ENCODE results near the gene NUCB1. TPM values are rescaled to one million over a fixed set of nuclear protein-coding genes. Genes with fewer than 3 reads are reported as not detected.
"Not testable (repeated sequence)": the region's sequence is repeated elsewhere in the genome, so short reads cannot be mapped to it uniquely, and the experiment has no call there.

The NUCB1 gene
- polyA plus RNA-seq, 3 donors from 2014 or later: 76.7 to 219 (median 89.7) TPM

DNA sequence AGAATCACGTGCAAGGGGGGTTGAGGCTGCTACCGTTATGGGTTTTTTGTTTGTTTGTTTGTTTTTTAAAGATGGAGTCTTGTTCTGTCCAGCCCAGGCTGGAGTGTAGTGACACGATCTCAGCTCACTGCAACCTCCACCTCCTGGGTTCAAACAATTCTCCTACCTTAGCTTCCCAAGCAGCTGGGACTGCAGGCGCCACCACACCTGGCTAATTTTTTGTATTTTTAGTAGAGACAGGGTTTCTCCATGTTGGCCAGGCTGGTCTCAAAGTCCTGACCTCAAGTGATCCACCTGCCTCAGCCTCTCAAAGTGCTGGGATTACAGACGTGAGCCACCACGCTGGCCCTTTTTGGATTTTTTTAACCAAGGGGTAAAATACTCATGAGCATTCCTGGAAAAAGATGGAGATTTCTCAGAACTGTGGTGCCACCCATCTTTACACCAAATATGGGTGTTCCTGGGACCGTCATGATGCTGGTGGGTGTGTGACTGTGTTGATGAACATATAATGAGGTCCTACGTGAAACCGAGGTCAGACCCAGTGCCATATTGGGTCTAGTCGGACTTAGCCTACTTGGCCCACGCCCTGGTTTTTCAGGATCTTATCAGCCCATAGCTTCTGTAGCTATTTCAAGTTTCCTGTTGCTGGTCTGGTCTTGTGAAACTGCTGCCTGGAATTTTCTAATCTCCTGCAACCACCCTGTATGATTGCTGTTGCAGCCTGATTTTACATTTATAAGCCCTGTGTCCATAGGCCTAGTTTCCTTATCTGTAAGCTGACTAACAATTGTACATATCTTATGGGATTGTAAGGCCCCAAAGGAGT lies 21.7 kb upstream of the NUCB1 start:
- Mint-ChIP-seq H3K27me3 (ENCODE audit: low read depth in 3 of 3) (peaks cover 17 to 52% (median 39%) of the 10 kb centered on the region in 3 donors), H3K9me3 (peaks cover 0 to 2% (median 0%) of the 10 kb centered on the region in 6 donors), H3K4me3 (no peak overlapping the region), H3K36me3 (peaks cover 13 to 20% (median 17%) of the 10 kb centered on the region in 3 donors), H3K4me1 (peaks cover 28% of the 10 kb centered on the region in 2 donors), H3K27ac (peak overlapping the region in 5 of 6 donors; percentile 12 to 72 (median 40))
- peak in 2 of 3 donors; percentile 28 to 32 for DNase-seq

DNA sequence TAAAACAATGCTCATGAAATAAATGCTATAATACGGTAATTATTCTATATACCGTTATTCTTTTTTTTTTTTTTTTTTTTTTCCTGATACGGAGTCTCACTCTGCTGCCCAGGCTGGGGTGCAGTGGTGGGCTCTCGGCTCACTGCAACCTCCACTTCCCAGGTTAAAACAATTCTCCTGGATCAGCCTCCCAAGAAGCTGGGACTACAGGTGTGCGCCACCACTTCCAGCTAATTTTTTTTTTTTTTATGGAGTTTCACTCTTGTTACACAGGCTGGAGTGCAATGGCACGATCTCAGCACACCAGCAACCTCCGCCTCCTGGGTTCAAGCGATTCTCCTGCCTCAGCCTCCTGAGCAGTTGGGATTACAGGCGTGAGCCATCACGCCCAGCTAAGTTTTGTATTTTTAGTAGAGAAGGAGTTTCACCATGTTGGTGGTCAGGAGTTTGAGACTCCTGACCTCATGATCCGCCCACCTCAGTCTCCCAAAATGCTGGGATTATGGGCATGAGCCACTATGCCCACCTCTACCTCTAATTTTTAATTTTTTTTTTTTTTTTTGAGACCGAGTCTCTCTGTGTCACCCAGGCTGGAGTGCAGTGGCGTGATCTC lies 21.0 kb upstream of the NUCB1 start:
- Mint-ChIP-seq H3K27ac (peak overlapping the region in 1 of 6 donors; percentile 25), H3K36me3 (peaks cover 8 to 17% (median 13%) of the 10 kb centered on the region in 3 donors), H3K9me3 (no peaks in the 10 kb centered on the region), H3K27me3 (ENCODE audit: low read depth in 3 of 3) (peaks cover 12 to 45% (median 32%) of the 10 kb centered on the region in 3 donors), H3K4me3 (no peak overlapping the region), H3K4me1 (peaks cover 21% of the 10 kb centered on the region in 2 donors)
- DNase-seq: no peak

DNA sequence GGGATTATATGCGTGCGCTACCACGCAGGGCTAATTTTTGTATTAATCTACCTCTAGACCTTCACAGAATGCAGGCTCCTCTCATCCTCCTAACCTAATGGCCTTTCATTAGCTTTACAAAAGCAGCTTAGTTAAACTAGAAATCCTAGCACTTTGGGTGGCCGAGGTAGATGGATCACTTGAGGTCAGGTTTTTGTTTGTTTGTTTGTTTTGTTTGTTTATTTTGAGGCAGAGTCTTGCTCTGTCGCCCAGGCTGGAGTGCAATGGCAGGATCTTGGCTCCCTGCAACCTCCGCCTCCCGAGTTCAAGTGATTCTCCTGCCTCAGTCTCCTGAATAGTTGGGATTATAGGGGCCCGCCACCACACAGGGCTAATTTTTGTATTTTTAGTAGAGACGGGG lies 20.4 kb upstream of the NUCB1 start:
- Mint-ChIP-seq H3K27me3 (ENCODE audit: low read depth in 3 of 3) (peaks cover 12 to 39% (median 26%) of the 10 kb centered on the region in 3 donors), H3K36me3 (peaks cover 4 to 13% (median 13%) of the 10 kb centered on the region in 3 donors), H3K4me1 (peaks cover 15% of the 10 kb centered on the region in 2 donors)
- DNase-seq, H3K9me3 Mint-ChIP-seq, H3K27ac Mint-ChIP-seq, H3K4me3 Mint-ChIP-seq: not testable (repeated sequence)

DNA sequence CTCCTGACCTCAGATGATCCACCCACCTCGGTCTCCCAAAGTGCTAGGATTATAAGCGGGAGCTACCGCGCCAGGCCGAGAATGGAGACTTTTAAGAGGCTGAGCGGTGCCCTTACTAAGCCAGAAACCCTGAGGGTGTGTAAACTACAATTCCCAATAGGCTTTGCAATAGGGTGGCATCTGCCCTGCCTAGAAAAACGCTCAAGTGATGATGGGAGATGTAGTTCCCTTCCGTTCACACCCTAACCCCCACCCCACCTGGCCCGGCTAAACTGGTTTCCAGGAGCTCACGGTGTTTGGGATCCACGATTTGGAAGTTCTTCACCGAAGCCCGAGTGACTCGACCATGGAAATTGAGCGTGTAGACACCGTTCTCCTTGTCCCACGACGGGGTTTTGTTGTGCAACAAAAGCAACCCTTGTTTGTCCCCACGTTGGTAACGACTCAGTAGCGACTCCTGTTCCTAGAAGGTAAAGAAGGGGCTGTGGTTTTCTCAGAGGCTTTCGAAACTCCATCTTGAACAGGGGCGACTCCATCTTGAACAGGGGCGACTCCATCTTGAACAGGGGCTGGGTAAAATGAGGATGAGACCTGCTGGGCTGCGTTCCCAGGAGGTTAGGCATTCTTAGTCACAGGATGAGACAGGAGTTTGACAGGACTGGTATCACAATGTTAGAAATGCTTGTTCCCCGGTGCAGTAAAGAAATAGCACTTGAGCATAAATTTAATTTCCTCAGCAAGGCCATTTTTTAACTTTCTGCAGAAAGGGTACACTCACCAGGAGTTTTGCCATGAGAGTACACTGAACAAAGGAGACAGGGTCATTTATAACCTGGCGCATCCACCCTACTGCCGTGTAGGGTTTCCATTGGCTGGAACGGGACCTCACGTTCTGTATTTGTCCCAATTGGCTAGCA lies 18.1 kb upstream of the NUCB1 start:
- peaks cover 8 to 24% (median 20%) of the 10 kb centered on the region in 3 donors for H3K27me3 Mint-ChIP-seq (ENCODE audit: low read depth in 3 of 3)
- no peak for DNase-seq

DNA sequence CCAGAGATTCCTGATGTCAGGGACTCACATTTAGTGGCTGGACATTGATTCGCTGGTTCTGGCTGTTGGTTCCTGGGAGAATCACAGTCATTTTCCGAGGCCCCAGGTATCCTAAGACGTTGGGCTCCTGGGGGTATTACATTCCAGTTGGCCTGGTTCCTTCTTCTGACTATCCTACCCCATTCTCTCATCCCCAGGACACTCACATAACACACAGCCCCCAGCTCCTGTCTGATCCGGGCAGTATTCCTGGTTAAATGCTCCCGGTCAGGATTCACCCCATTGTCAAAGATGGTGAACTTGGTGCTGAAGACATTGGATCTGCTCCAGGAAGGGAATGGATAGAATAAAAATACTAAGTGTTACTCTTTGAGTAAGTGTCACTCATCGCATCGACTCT lies 16.4 kb upstream of the NUCB1 start:
- H3K4me3 Mint-ChIP-seq: no peak overlapping the region
- H3K4me1 Mint-ChIP-seq: no peaks in the 10 kb centered on the region
- no peak overlapping the region for H3K27ac Mint-ChIP-seq
- H3K9me3 Mint-ChIP-seq: no peaks in the 10 kb centered on the region
- DNase-seq: no peak
- no peaks in the 10 kb centered on the region for H3K36me3 Mint-ChIP-seq
- H3K27me3 Mint-ChIP-seq (ENCODE audit: low read depth in 3 of 3): peaks cover 8 to 11% (median 8%) of the 10 kb centered on the region in 3 donors

More for the DNA sequence above, 18.1 kb upstream of the NUCB1 start:
- Mint-ChIP-seq H3K4me1 (no peaks in the 10 kb centered on the region), H3K27ac (peak overlapping the region in 1 of 6 donors; percentile 12), H3K4me3 (no peak overlapping the region), H3K9me3 (no peaks in the 10 kb centered on the region), H3K36me3 (peaks cover 0 to 6% (median 4%) of the 10 kb centered on the region in 3 donors)

DNA sequence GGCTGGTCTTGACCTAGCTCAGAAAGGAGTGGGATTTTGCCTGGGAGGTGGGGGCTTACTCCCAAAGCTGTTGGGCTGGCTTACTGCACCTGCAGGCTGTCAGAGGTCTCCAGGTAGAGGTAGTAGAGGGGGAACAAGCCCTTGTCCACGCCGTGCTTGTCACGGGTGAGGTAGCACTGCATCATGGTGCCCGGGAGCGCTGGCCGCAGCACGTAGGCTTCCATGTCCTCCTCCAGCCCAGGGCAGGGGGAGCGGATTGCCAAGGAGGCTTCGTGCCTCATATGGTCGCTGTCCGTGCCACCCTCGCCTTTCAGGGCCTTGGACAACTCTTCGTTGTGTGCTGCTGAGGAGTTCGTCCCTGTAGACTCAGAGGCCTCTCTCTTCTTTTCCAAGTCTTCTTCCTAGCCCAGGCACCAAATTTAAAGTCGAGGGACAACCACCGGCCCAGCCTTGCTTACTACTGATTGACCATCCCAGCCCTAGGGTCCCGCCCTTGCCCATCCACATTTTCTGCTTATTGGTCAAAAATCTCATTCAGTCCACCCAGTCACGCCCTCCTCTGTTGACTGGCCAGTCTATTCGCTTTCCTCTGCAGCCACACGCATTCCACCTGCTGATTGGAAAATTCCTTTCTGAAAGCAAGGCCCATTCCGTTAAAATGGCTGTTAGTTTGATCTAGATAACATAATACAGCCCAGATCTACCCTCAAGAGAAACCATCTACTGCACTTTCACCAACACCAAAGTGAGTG lies 12.1 kb upstream of the NUCB1 start:
- no peak for DNase-seq
- H3K36me3 Mint-ChIP-seq: no peaks in the 10 kb centered on the region
- no peak overlapping the region for H3K27ac Mint-ChIP-seq
- peaks cover 0 to 15% (median 6%) of the 10 kb centered on the region in 3 donors for H3K27me3 Mint-ChIP-seq (ENCODE audit: low read depth in 3 of 3)
- H3K9me3 Mint-ChIP-seq: no peaks in the 10 kb centered on the region
- no peaks in the 10 kb centered on the region for H3K4me1 Mint-ChIP-seq
- H3K4me3 Mint-ChIP-seq: no peak overlapping the region

DNA sequence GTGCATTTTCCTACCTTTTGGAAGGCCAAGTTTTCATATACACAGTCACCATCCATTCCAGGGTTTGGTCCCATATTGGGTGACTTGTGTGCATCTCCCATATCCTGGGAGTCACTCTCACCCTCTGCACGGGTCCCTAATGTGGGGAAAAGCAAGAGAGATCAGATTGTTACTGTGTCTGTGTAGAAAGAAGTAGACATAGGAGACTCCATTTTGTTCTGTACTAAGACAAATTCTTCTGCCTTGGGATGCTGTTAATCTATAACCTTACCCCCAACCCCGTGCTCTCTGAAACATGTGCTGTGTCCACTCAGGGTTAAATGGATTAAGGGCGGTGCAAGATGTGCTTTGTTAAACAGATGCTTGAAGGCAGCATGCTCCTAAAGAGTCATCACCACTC lies 10.6 kb upstream of the NUCB1 start:
- not testable (repeated sequence) for H3K4me3 Mint-ChIP-seq, DNase-seq, H3K27ac Mint-ChIP-seq, H3K36me3 Mint-ChIP-seq, H3K4me1 Mint-ChIP-seq, H3K9me3 Mint-ChIP-seq
- H3K27me3 Mint-ChIP-seq (ENCODE audit: low read depth in 3 of 3): peaks cover 4 to 23% (median 6%) of the 10 kb centered on the region in 3 donors

DNA sequence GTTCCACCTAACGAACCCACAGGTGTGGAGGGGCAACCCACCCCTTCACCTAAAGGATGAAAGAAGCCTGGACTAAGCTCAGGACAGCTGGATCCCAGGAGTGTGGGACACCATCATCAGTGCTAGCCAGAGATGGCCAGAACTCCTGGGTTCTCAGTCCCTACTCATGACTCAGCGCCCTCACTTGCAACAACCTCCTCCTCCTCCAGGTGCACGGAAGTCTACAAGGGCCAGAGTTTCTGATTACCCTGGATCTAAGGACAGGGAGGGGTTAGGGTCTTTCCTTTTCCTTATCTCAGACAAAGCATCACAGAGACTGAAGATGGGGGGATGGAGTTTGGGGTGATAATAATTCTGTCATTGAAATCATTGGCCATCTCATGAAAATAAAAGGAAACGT lies 9.6 kb upstream of the NUCB1 start:
- no peak for DNase-seq
- Mint-ChIP-seq H3K9me3 (no peaks in the 10 kb centered on the region), H3K27ac (no peak overlapping the region), H3K27me3 (ENCODE audit: low read depth in 3 of 3) (peaks cover 4 to 27% (median 8%) of the 10 kb centered on the region in 3 donors), H3K36me3 (no peaks in the 10 kb centered on the region), H3K4me1 (no peaks in the 10 kb centered on the region), H3K4me3 (no peak overlapping the region)

DNA sequence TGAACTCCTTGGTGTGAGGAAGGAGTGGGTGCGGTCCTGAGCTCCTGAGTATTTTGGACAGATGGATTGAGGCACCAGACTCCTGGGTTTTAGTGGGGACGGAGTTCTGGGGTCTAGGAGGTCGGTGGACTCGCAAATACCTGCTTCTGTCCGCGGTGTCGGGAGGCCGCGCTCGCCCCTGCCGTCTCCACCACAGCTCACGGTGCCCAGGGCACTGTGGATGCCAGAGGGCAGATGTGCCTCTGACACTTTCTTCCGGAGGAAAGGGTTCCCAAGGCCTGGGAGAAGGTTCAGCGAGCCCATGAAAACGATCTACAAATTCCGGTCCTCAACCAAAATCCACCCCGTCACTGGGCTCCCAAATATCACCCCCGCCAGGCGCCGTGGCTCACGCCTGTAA lies 4.9 kb upstream of the NUCB1 start:
- peaks cover 5 to 34% (median 8%) of the 10 kb centered on the region in 3 donors for H3K27me3 Mint-ChIP-seq (ENCODE audit: low read depth in 3 of 3)
- H3K36me3 Mint-ChIP-seq: no peaks in the 10 kb centered on the region
- no peak overlapping the region for H3K27ac Mint-ChIP-seq
- no peak overlapping the region for H3K4me3 Mint-ChIP-seq
- H3K4me1 Mint-ChIP-seq: peaks cover 8 to 9% of the 10 kb centered on the region in 2 donors
- DNase-seq: no peak
- no peaks in the 10 kb centered on the region for H3K9me3 Mint-ChIP-seq

DNA sequence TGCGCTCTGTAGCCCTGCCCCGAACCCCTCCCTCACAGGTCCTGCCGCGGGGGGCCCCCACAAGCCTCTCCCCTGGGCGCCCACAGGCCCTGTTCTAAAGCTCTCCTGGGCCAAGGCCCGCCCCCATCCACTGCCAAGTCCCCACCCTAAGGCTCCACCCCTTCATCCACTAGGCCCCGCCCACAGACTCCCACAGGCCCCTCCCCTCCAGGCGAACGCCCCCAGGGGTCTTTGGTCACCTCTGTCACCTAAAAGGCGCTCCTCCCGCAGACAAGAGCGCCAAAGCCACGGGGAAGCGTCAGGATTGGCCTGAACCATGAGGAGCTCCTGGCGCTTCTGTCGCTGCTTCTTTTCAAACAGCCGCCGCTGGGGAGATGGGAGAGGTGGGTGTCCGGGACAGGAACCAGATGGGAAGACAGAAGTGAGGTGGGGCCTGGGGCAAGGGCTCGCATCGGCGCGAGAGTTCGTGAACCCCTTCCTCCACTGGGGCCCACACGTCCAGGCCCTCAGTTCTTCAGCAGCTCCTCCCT lies 3.9 kb upstream of the NUCB1 start:
- peak in 1 of 3 donors; percentile 27 for DNase-seq
- Mint-ChIP-seq H3K4me1 (peaks cover 18 to 19% of the 10 kb centered on the region in 2 donors), H3K9me3 (no peaks in the 10 kb centered on the region), H3K27me3 (ENCODE audit: low read depth in 3 of 3) (peaks cover 5 to 30% (median 6%) of the 10 kb centered on the region in 3 donors), H3K36me3 (peaks cover 0 to 4% (median 0%) of the 10 kb centered on the region in 3 donors), H3K4me3 (peak overlapping the region in 1 of 5 donors; percentile 12), H3K27ac (no peak overlapping the region)

DNA sequence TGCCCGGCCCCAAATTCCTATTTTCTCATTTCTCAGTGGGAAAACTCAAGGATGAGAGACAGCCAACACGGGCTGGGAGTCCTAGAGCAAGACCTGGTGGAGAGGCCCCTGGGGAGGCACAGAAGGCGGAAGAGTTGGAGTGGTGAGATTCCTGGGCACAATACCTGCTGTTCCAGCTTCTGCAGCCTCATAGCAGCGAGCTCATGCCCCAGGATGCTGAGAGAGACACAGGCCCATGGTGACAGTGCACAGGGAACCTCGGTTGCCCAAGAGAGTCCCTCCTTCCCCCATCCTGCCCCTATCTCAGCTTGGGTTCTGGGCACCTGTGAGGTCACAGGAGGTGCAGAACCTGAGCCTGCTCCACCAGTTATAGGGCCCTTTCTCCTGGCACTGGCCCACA lies 2.9 kb upstream of the NUCB1 start:
- Mint-ChIP-seq H3K4me3 (no peak overlapping the region), H3K4me1 (peaks cover 24 to 27% of the 10 kb centered on the region in 2 donors), H3K36me3 (peaks cover 0 to 4% (median 3%) of the 10 kb centered on the region in 3 donors), H3K9me3 (no peaks in the 10 kb centered on the region), H3K27me3 (ENCODE audit: low read depth in 3 of 3) (peaks cover 4 to 26% (median 5%) of the 10 kb centered on the region in 3 donors), H3K27ac (no peak overlapping the region)
- DNase-seq: no peak

DNA sequence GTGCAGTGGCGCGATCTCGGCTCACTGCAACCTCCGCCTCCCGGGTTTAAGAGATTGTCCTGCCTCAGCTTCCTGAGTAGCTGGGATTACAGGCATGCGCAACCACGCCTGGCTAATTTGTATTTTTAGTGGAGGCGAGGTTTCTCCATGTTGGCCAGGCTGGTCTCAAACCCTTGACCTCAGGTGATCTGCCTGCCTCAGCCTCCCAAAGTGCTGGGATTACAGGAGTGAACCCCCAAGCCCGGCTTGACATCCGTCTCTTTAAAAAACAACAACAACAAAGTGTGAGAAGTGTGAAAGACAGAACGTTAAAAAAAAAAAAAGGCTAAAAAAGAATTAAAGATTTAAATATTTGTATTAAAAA lies 744 bp upstream of the NUCB1 start:
- not testable (repeated sequence) for H3K36me3 Mint-ChIP-seq, DNase-seq, H3K9me3 Mint-ChIP-seq
- Mint-ChIP-seq H3K4me3 (peak overlapping the region; percentile 70 to 98 (median 91)), H3K4me1 (peaks cover 27 to 34% of the 10 kb centered on the region in 2 donors), H3K27me3 (ENCODE audit: low read depth in 3 of 3) (peaks cover 2 to 11% (median 5%) of the 10 kb centered on the region in 3 donors), H3K27ac (peak overlapping the region in 5 of 6 donors; percentile 62 to 99 (median 96))
